Smooth muscle cell (in vitro differentiated cells): ENCODE measurements around the gene AGPS. TPM values are rescaled to one million over a fixed set of nuclear protein-coding genes. Genes with fewer than 3 reads are reported as not detected.

Experiments
- DNase-seq: peaks from one replicate; lab custom pipeline; 2025; ENCODE audit not compliant: unreplicated experiment; lab: John Stamatoyannopoulos, UW
- H2AFZ ChIP-seq: fragments of 200-600 bp; sonication (generic); 2 replicates; pipeline ENCODE4 v1.6.0; 2016; ENCODE audit warnings: antibody characterized with exemption, low read depth, mild to moderate bottlenecking
- H3F3A ChIP-seq: fragments of 200-600 bp; sonication (generic); 2 replicates; pipeline ENCODE4 v1.6.0; 2017; ENCODE audit warnings: antibody characterized with exemption, low read depth
- H3K27ac ChIP-seq: fragments of 200-600 bp; sonication (generic); 2 replicates; pipeline ENCODE4 v1.5.1; 2016; ENCODE audit warnings: low read depth, mild to moderate bottlenecking
- H3K27me3 ChIP-seq: fragments of 200-600 bp; sonication (generic); 2 replicates; pipeline ENCODE4 v1.6.1; 2016; ENCODE audit warnings: low read depth, mild to moderate bottlenecking
- H3K36me3 ChIP-seq: fragments of 200-600 bp; sonication (generic); 2 replicates; pipeline ENCODE4 v1.5.1; 2016; ENCODE audit warnings: low read depth
- H3K4me1 ChIP-seq: fragments of 200-600 bp; sonication (generic); 2 replicates; pipeline ENCODE4 v1.5.1; 2016; ENCODE audit warnings: low read depth
- H3K4me2 ChIP-seq: fragments of 200-600 bp; sonication (generic); 2 replicates; pipeline ENCODE4 v1.6.0; 2016; ENCODE audit warnings: mild to moderate bottlenecking
- H3K4me3 ChIP-seq: fragments of 200-600 bp; sonication (generic); 2 replicates; pipeline ENCODE4 v1.5.1; 2016; ENCODE audit warnings: mild to moderate bottlenecking
- H3K79me2 ChIP-seq: fragments of 200-600 bp; sonication (generic); 2 replicates; pipeline ENCODE4 v1.6.0; 2016; ENCODE audit warnings: low read depth, mild to moderate bottlenecking
- H3K9ac ChIP-seq: fragments of 200-600 bp; sonication (generic); 2 replicates; pipeline ENCODE4 v1.6.0; 2016; ENCODE audit warnings: low read depth
- H3K9me3 ChIP-seq: fragments of 200-600 bp; sonication (generic); replicated peaks from 2 replicates; pipeline ENCODE4 v1.5.1; 2016; ENCODE audit warnings: low read depth
- H4K20me1 ChIP-seq: fragments of 200-600 bp; sonication (generic); 2 replicates; pipeline ENCODE4 v1.6.0; 2016; ENCODE audit warnings: low read depth
- WGBS: methylation state at CpG from one replicate; pipeline ENCODE4 v1.1.7; 2016; ENCODE audit warnings: low lambda C conversion rate; 5-methylcytosine and 5-hydroxymethylcytosine counted together
- polyA plus RNA-seq: library from polyadenylated mRNA; unstranded; fragments of >200 nt; fragmentation: Nextera tagmentation; extraction: Ambion mirVana; gene quantifications from 2 replicates; pipeline ENCODE4 v1.2.1, GENCODE V29; 2016
- total RNA-seq: library from RNA; depleted of rRNA; stranded (reverse); fragments of >200 nt; gene quantifications from 2 replicates; pipeline ENCODE4 v1.2.3, GENCODE V29; 2014
- TF ChIP-seq, protein P1 (sequence below): fragments of 200-600 bp; sonication (generic); IDR thresholded peaks from 2 replicates; pipeline ENCODE4 v1.5.1; 2017; ENCODE audit warnings: borderline replicate concordance, mild to moderate bottlenecking, antibody characterized with exemption; ENCODE audit not compliant: insufficient read depth, poor library complexity, severe bottlenecking

Gene AGPS
- total and polyA plus RNA-seq, 2 experiments from 2014 or later = 19.5 to 41.4 TPM

DNA sequence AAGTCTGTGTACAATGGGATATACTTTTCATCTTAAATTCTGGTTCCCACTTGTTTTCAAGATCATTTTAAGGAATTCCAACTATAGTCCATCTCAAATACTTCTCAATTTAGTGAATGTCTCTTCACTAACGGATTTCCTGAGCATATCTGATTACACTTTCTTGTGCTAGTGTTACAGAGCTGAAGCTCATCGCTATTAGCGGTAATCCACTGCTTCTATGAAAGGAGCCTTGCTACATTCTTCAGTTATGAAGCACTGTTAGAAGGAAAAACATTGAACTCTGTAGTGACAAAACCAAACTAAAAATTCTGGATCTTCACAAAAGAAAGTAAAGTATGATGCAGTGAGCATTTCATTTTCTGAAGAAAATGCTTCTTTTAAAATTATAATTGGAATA lies 72.0 kb downstream of the AGPS start:
- Histone ChIP-seq H3K9ac (no peak overlapping the region), H3K4me1 (peaks cover 3% of the 10 kb centered on the region), H3K36me3 (peaks cover 3% of the 10 kb centered on the region), H3K9me3 (no peaks in the 10 kb centered on the region), H3K4me2 (no peak overlapping the region), H3K79me2 (no peaks in the 10 kb centered on the region), H3K27me3 (no peaks in the 10 kb centered on the region), H3K27ac (no peak overlapping the region), H2AFZ (no peak overlapping the region), H4K20me1 (no peaks in the 10 kb centered on the region), H3K4me3 (no peak overlapping the region), H3F3A (no peaks in the 10 kb centered on the region)
- no peak for DNase-seq
- 61% methylated on average over 3 of the region's 3 CpGs for WGBS
- TF ChIP-seq, protein P1, sequence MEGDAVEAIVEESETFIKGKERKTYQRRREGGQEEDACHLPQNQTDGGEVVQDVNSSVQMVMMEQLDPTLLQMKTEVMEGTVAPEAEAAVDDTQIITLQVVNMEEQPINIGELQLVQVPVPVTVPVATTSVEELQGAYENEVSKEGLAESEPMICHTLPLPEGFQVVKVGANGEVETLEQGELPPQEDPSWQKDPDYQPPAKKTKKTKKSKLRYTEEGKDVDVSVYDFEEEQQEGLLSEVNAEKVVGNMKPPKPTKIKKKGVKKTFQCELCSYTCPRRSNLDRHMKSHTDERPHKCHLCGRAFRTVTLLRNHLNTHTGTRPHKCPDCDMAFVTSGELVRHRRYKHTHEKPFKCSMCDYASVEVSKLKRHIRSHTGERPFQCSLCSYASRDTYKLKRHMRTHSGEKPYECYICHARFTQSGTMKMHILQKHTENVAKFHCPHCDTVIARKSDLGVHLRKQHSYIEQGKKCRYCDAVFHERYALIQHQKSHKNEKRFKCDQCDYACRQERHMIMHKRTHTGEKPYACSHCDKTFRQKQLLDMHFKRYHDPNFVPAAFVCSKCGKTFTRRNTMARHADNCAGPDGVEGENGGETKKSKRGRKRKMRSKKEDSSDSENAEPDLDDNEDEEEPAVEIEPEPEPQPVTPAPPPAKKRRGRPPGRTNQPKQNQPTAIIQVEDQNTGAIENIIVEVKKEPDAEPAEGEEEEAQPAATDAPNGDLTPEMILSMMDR = no peak

DNA sequence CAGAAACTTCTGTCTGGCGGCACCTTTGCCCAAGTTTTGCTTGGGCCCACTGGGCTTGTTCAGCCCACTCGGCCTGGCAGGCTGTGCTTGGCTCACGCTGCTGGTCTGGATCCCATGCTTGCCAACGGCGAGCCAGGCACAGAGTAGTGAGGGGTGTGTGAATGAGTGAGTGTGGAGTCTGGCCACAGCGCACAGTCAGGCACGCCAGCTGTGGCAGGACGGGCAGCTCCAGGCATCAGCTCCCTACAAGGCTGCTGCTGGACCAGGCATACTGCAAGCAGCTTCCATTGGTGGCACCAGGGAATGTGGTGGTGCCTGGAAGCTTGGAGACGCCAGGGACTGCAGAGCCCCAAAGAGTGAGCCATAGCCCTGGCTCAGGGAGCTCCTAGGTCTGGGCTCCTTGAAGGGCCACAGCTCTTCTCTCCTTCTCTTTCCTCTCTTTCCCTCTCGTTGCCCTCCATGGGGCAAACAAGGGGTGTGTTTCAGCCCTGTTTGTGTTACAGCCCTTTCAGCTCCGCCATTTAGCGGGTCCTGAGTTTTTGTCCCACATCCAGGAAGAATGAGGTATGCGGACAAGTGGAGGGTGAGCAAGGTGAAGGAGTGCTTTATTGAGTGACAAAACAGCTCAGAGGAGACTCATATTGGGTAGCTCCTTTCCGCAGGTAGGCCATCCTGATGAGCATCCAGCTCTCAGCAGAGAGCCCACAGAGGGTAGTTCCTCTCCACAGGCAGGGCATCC lies 73.0 kb downstream of the AGPS start:
- TF ChIP-seq, protein P1 = no peak
- 95% methylated on average over 14 of the region's 14 CpGs for WGBS
- Histone ChIP-seq H2AFZ (no peak overlapping the region), H3K4me3 (no peak overlapping the region), H3F3A (no peaks in the 10 kb centered on the region), H3K9me3 (no peaks in the 10 kb centered on the region), H3K4me2 (no peak overlapping the region), H3K36me3 (peaks cover 3% of the 10 kb centered on the region), H3K4me1 (peaks cover 3% of the 10 kb centered on the region), H4K20me1 (no peaks in the 10 kb centered on the region), H3K79me2 (no peaks in the 10 kb centered on the region), H3K9ac (no peak overlapping the region), H3K27ac (no peak overlapping the region), H3K27me3 (no peaks in the 10 kb centered on the region)
- DNase-seq = no peak

DNA sequence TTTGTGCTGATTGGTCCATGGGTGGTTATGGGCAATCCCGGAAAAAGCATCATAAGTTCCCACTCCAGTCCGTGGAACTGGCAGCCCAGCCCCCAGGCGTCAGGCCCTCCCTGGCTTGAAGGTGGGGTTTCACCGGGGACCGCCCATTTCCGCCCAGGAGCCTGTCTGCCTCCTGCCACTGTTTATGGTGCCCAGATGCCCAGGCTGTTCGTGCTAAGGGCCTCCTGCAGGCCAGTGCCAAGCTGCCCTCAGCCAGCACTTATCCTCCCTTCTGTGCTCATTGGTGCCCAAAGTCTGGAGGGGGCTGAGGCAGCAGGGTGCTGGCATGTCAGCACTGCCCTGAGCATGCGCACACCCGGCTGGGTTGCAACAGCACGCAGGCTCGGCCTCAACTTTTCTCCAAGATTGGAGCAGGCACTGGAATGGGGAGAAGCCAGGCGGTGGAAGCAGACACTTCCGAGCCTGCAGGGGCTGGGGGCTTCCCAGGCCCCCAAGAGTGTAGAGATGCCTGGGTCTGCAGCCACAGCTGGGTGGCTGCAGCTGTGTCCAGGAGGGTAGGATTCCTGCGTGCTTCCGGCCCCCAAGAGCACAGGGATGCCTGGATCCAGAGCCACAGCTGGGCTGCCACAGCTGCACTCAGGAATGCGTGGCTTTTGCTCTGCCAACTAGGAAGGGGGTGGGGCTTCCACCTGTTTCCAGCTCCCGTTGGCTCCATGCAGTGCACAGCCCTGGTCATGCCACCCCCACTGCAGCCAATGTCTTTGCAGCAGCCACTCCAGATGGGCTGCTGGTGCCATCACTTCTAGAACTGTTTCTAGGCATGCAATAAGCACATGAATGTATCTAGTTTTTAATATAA lies 74.0 kb downstream of the AGPS start:
- 89% methylated on average over 17 of the region's 17 CpGs for whole genome bisulfite sequencing
- DNase-seq = no peak

More for the DNA sequence above, 74.0 kb downstream of the AGPS start:
- peaks cover 9% of the 10 kb centered on the region for H3K36me3 ChIP-seq
- no peaks in the 10 kb centered on the region for H3K27me3 ChIP-seq
- H3K9ac ChIP-seq = no peak overlapping the region
- no peak overlapping the region for H2AFZ ChIP-seq
- no peak overlapping the region for H3K4me3 ChIP-seq
- no peaks in the 10 kb centered on the region for H3F3A ChIP-seq
- H3K4me1 ChIP-seq = peaks cover 3% of the 10 kb centered on the region
- no peaks in the 10 kb centered on the region for H3K79me2 ChIP-seq
- no peak overlapping the region for H3K4me2 ChIP-seq
- H3K27ac ChIP-seq = no peak overlapping the region
- no peaks in the 10 kb centered on the region for H4K20me1 ChIP-seq
- no peaks in the 10 kb centered on the region for H3K9me3 ChIP-seq
- TF ChIP-seq, protein P1 = no peak
